SK-N-MC (cell line): ENCODE results near the gene TEX28.

Experiments used
- EZH2 ChIP-seq: fragments of 200-600 bp; sonication (generic); IDR thresholded peaks from one replicate; pipeline ENCODE4 v1.6.1; 2017; ENCODE audit warnings: antibody characterized with exemption
- POLR2AphosphoS5 ChIP-seq: IDR thresholded peaks from 2 replicates; pipeline ENCODE4 v1.6.1; 2012; ENCODE audit warnings: mild to moderate bottlenecking, low read depth, low read length, borderline replicate concordance

DNA sequence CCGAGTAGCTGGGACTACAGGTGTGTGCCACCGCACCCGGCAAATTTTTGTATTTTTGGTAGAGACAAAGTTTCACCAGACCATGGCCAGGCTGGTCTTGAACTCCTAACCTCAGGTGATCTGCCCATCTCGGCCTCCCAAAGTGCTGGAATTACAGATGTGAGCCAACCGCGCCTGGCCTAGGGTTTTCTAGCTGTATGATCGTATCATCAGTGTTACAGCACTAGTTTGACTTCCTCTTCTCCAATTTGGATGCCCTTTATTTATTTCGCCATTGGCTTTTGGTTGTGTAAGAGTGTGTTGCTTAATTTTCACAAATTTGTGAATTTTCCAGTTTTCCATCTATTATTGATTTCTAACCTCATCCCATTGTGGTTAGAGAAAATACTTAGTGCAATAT lies 5.9 kb upstream of the TEX28 start:
- TF ChIP-seq EZH2 (no peak), POLR2AphosphoS5 (no peak)
